Subcutaneous abdominal adipose tissue (tissue), 5 donors: Measurements from ENCODE around the gene SNX25.
"Not testable (repeated sequence)": the region's sequence is repeated elsewhere in the genome, so short reads cannot be mapped to it uniquely, and the experiment has no call there.

ENCODE experiments used
- H3K27ac ChIP-seq: one replicate; pipeline ENCODE4 v1.7.0; 2013; ENCODE audit warnings: low read depth, mild to moderate bottlenecking, inconsistent platforms, low read length, moderate library complexity
- H3K27me3 ChIP-seq, 5 donors: one replicate each; pipeline ENCODE4 v1.7.0; 2013; ENCODE audit warnings: low read length in 5 of 5, inconsistent platforms in 1 of 5; ENCODE audit not compliant: control insufficient read depth in 5 of 5, insufficient read depth in 4 of 5
- H3K36me3 ChIP-seq, 5 donors: one replicate each; pipeline ENCODE4 v1.7.0; 2013; ENCODE audit warnings: low read length in 5 of 5; ENCODE audit not compliant: control insufficient read depth in 5 of 5, insufficient read depth in 5 of 5
- H3K4me1 ChIP-seq, 5 donors: one replicate each; pipeline ENCODE4 v1.7.0; 2013; ENCODE audit warnings: low read length in 5 of 5, mild to moderate bottlenecking in 3 of 5, moderate library complexity in 1 of 5; ENCODE audit not compliant: control insufficient read depth in 5 of 5, insufficient read depth in 5 of 5
- H3K4me3 ChIP-seq, 5 donors: one replicate each; pipeline ENCODE4 v1.7.0; 2013; ENCODE audit warnings: low read length in 5 of 5, low read depth in 1 of 5
- H3K9ac ChIP-seq, 5 donors: one replicate each; pipeline ENCODE4 v1.7.0; 2013; ENCODE audit warnings: low read length in 5 of 5, mild to moderate bottlenecking in 4 of 5, moderate library complexity in 3 of 5
- H3K9me3 ChIP-seq, 5 donors: one replicate each; pipeline ENCODE4 v1.7.0; 2013; ENCODE audit warnings: low read length in 5 of 5; ENCODE audit not compliant: control insufficient read depth in 5 of 5
- donor health status: healthy.
- donor health status: healthy.
- donor health status: healthy.
- donor health status: healthy.
- donor health status: healthy.

The SNX25 gene

DNA sequence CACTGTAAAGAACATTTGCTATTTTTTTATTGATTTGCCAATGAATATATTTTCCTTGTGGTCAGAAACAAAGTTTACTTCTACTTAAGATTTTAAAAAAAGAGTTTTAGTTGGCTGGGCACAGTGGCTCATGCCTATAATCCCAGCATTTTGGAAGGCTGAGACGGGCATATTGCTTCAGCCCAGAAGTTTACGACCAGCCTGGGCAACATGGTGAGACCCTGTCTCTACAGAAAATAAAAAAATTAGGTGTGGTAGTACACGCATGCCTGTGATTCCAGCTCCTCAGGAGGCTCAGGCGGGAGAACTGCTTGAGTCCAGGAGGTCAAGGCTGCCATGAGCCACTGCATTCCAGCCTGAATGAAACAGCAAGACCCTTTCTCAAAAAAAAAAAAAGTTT is 149.6 kb downstream of the SNX25 start:
- no peak overlapping the region for H3K27ac ChIP-seq
- peaks cover 4 to 18% (median 10%) of the 10 kb centered on the region in 5 donors for H3K36me3 ChIP-seq
- H3K9me3 ChIP-seq: no peaks in the 10 kb centered on the region
- H3K4me1 ChIP-seq: no peaks in the 10 kb centered on the region
- H3K27me3 ChIP-seq: no peaks in the 10 kb centered on the region
- H3K4me3 ChIP-seq: no peak overlapping the region
- no peak overlapping the region for H3K9ac ChIP-seq

- no peaks in the 10 kb centered on the region for H3K27me3 ChIP-seq
- H3K27ac ChIP-seq: no peak overlapping the region
- H3K4me1 ChIP-seq: no peaks in the 10 kb centered on the region
- H3K4me3 ChIP-seq: no peak overlapping the region
- peaks cover 0 to 9% (median 4%) of the 10 kb centered on the region in 5 donors for H3K36me3 ChIP-seq
- H3K9me3 ChIP-seq: no peaks in the 10 kb centered on the region
- no peak overlapping the region for H3K9ac ChIP-seq
These were observed 150.5 kb downstream of the SNX25 start for GRCh38 chr4:185359767-185360446.

DNA sequence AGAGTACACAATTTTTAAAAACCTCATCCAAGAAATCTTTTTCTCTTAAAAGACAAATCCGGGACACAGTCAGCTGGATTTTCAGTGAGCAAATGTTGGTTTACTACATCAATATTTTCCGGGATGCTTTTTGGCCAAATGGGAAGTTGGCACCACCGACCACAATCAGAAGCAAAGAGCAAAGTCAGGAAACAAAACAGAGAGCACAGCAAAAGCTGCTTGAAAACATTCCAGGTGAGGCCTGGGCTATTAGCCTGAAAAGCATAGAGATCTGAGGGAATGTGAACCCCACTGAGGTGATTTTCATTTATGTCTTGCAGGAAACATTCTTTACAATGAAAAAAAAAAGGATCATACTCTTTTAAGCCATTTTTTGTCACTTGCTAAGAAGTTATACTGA is 152.5 kb downstream of the SNX25 start:
- Histone ChIP-seq H3K4me1 (no peaks in the 10 kb centered on the region), H3K9ac (no peak overlapping the region), H3K9me3 (no peaks in the 10 kb centered on the region), H3K36me3 (peaks cover 0 to 9% (median 4%) of the 10 kb centered on the region in 5 donors), H3K27me3 (no peaks in the 10 kb centered on the region), H3K4me3 (no peak overlapping the region), H3K27ac (no peak overlapping the region)

GRCh38 chr4:185362570-185362969 is 153.2 kb downstream of the SNX25 start:
- not testable (repeated sequence) for H3K36me3 ChIP-seq, H3K4me3 ChIP-seq, H3K27ac ChIP-seq, H3K9me3 ChIP-seq, H3K9ac ChIP-seq, H3K4me1 ChIP-seq, H3K27me3 ChIP-seq

GRCh38 chr4:185363251-185363650 is 153.9 kb downstream of the SNX25 start:
- Histone ChIP-seq H3K27ac (no peak overlapping the region), H3K36me3 (peaks cover 0 to 11% (median 4%) of the 10 kb centered on the region in 5 donors), H3K9me3 (no peaks in the 10 kb centered on the region), H3K9ac (no peak overlapping the region), H3K4me1 (no peaks in the 10 kb centered on the region), H3K4me3 (no peak overlapping the region), H3K27me3 (no peaks in the 10 kb centered on the region)

DNA sequence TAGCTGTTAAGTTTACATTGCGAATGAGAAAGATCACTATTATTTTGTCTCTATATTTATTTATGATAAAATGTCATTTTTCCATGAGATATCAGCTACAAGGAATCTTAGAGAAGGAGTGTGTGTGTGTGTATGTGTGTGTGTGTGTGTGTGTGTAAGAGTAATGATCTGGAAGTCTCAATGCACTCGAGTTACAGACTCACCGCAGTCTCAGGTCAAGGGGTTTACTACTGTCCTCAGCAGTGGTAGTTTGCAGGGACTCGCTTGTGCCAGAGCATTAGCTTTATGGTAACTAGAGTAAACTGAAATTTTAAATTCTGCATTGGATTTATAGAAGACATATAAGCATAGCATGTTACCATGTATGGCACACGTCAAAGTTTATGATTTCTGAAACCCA is 155.5 kb downstream of the SNX25 start:
- peaks cover 0 to 9% (median 3%) of the 10 kb centered on the region in 5 donors for H3K36me3 ChIP-seq
- no peak overlapping the region for H3K4me3 ChIP-seq
- no peak overlapping the region for H3K27ac ChIP-seq
- H3K4me1 ChIP-seq: no peaks in the 10 kb centered on the region
- H3K9me3 ChIP-seq: no peaks in the 10 kb centered on the region
- no peaks in the 10 kb centered on the region for H3K27me3 ChIP-seq
- no peak overlapping the region for H3K9ac ChIP-seq

DNA sequence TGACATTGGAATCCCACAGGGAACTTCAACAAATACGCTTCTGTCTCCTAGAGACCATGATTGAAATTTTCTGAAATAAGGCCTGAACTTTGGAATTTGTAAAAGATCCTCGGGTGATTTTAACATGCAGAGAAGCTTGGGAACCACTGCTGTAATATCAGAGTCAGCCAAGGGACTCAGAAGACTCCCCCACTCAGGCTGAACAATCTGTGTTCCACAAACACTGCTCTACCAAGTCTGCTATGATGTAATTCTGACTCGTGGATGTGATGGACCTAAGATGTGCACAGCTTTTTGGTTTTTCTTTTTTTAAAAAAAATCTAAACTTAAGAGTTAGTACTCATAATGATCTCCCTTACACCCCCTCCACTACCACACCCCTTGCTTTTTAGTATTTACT is 160.3 kb downstream of the SNX25 start:
- H3K36me3 ChIP-seq: peaks cover 4 to 17% (median 6%) of the 10 kb centered on the region in 5 donors
- peaks cover 0 to 5% (median 0%) of the 10 kb centered on the region in 5 donors for H3K4me1 ChIP-seq
- no peak overlapping the region for H3K4me3 ChIP-seq
- no peak overlapping the region for H3K27ac ChIP-seq
- H3K9me3 ChIP-seq: no peaks in the 10 kb centered on the region
- no peaks in the 10 kb centered on the region for H3K27me3 ChIP-seq
- H3K9ac ChIP-seq: no peak overlapping the region

DNA sequence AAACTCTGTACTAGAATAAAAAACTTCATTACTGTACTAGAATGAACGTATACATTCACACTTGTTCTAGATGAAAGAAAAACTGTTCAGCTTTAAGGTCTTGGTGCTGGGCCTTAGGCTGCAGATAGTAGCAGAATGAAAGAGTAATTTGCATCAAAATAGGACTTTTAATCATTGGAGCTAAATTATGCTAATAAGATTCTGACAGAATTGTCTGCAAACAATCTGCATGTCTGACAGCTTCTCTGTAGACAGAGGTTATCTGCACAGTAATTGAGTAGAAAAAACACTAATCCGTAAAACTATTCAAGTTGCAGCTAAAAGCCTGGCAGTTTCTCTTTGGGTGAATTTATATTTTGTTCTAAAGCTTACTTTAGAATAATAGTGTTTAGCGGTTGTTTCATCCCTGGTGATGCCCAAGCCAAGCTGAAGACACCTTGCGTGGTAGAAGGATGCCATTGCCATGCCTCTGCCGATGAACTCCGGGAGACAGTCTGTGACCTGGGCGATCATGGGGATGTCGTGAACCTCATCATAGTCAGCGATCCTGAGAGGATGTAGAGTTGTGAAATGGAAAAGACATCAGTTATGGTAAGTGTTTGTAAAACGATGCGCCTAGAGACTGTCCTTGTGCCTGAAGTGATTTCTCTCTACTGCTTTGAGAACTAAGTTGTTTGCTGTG is 161.0 kb downstream of the SNX25 start:
- Histone ChIP-seq H3K36me3 (peaks cover 4 to 17% (median 6%) of the 10 kb centered on the region in 5 donors), H3K27me3 (no peaks in the 10 kb centered on the region), H3K4me3 (no peak overlapping the region), H3K9ac (no peak overlapping the region), H3K4me1 (peaks cover 0 to 5% (median 0%) of the 10 kb centered on the region in 5 donors), H3K9me3 (no peaks in the 10 kb centered on the region), H3K27ac (no peak overlapping the region)

DNA sequence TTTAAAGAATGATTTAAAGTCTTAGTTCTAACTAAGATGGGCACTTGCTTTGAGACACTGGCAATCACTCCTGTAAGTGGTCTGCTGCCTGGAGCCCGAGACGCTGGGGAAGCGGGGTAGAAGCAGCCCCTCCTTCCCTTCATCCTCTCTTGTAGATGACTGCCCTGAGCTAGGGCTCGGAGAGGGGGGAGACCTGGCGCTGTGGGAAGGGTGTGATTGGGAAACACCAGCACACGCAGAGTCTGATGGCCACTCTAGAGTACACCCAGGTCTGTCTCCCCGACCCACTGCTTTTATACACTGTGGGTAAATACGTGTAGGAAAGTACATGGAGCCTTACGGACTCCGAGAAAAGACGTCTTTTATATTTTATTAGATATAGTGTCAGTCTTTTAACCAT is 162.3 kb downstream of the SNX25 start:
- no peaks in the 10 kb centered on the region for H3K27me3 ChIP-seq
- no peak overlapping the region for H3K27ac ChIP-seq
- no peak overlapping the region for H3K9ac ChIP-seq
- H3K36me3 ChIP-seq: peaks cover 4 to 17% (median 6%) of the 10 kb centered on the region in 5 donors
- no peak overlapping the region for H3K4me3 ChIP-seq
- H3K9me3 ChIP-seq: no peaks in the 10 kb centered on the region
- H3K4me1 ChIP-seq: peaks cover 0 to 5% (median 0%) of the 10 kb centered on the region in 5 donors

- Histone ChIP-seq H3K27me3 (no peaks in the 10 kb centered on the region), H3K9ac (no peak overlapping the region), H3K9me3 (peaks cover 0 to 3% (median 0%) of the 10 kb centered on the region in 5 donors), H3K27ac (no peak overlapping the region), H3K4me3 (no peak overlapping the region), H3K4me1 (peaks cover 0 to 5% (median 0%) of the 10 kb centered on the region in 5 donors), H3K36me3 (peaks cover 4 to 13% (median 7%) of the 10 kb centered on the region in 5 donors)
These were observed 164.6 kb downstream of the SNX25 start for GRCh38 chr4:185374027-185374426.
